ENCODE data around the gene COL4A5.
A peak's percentile ranks its signal among the peaks of the same experiment; 100 is the strongest.

Gene COL4A5

GRCh38 chrX:108664701-108665100 is 225.1 kb downstream of the COL4A5 start:
- Histone ChIP-seq H3K27me3 (replicated peaks; ENCODE audit: control insufficient read depth, insufficient read depth, low read length) (peaks cover 9% of the 10 kb centered on the region), H3K9me3 (ENCODE audit: control insufficient read depth, low read length) (peaks cover 4% of the 10 kb centered on the region), H3K9ac (ENCODE audit: low read length) (no peak overlapping the region), H3K4me3 (ENCODE audit: low read length) (no peak overlapping the region), H3K4me1 (ENCODE audit: control insufficient read depth, insufficient read depth, low read length) (no peaks in the 10 kb centered on the region), H3K36me3 (ENCODE audit: control insufficient read depth, insufficient read depth, low read length, severe bottlenecking) (no peaks in the 10 kb centered on the region)
- no peak for DNase-seq (ENCODE audit: low read depth)

GRCh38 chrX:108666101-108666500 is 226.5 kb downstream of the COL4A5 start:
- Histone ChIP-seq H3K27me3 (replicated peaks; ENCODE audit: control insufficient read depth, insufficient read depth, low read length) (peaks cover 9% of the 10 kb centered on the region), H3K4me3 (ENCODE audit: low read length) (no peak overlapping the region)
- no peak for DNase-seq (ENCODE audit: low read depth)

GRCh38 chrX:108671526-108671925 is 231.9 kb downstream of the COL4A5 start:
- Histone ChIP-seq H3K27me3 (replicated peaks; ENCODE audit: control insufficient read depth, insufficient read depth, low read length) (peaks cover 6% of the 10 kb centered on the region), H3K4me1 (ENCODE audit: control insufficient read depth, insufficient read depth, low read length) (no peaks in the 10 kb centered on the region), H3K36me3 (ENCODE audit: control insufficient read depth, insufficient read depth, low read length, severe bottlenecking) (no peaks in the 10 kb centered on the region), H3K9ac (ENCODE audit: low read length) (no peak overlapping the region), H3K9me3 (ENCODE audit: control insufficient read depth, low read length) (no peaks in the 10 kb centered on the region), H3K4me3 (ENCODE audit: low read length) (no peak overlapping the region)
- DNase-seq (ENCODE audit: low read depth) = no peak

More at GRCh38 chrX:108666101-108666500, 226.5 kb downstream of the COL4A5 start:
- Histone ChIP-seq H3K4me1 (ENCODE audit: control insufficient read depth, insufficient read depth, low read length) (no peaks in the 10 kb centered on the region), H3K9ac (ENCODE audit: low read length) (no peak overlapping the region), H3K9me3 (ENCODE audit: control insufficient read depth, low read length) (peaks cover 4% of the 10 kb centered on the region), H3K36me3 (ENCODE audit: control insufficient read depth, insufficient read depth, low read length, severe bottlenecking) (no peaks in the 10 kb centered on the region)

GRCh38 chrX:108696690-108697089 is 257.1 kb downstream of the COL4A5 start:
- H3K36me3 ChIP-seq (ENCODE audit: control insufficient read depth, insufficient read depth, low read length, severe bottlenecking) = no peaks in the 10 kb centered on the region
- H3K4me3 ChIP-seq (ENCODE audit: low read length) = no peak overlapping the region
- DNase-seq (ENCODE audit: low read depth) = peak; percentile 2
- H3K27me3 ChIP-seq (replicated peaks; ENCODE audit: control insufficient read depth, insufficient read depth, low read length) = peaks cover 15% of the 10 kb centered on the region
- no peaks in the 10 kb centered on the region for H3K9me3 ChIP-seq (ENCODE audit: control insufficient read depth, low read length)
- H3K9ac ChIP-seq (ENCODE audit: low read length) = no peak overlapping the region
- no peaks in the 10 kb centered on the region for H3K4me1 ChIP-seq (ENCODE audit: control insufficient read depth, insufficient read depth, low read length)

- Histone ChIP-seq H3K27me3 (replicated peaks; ENCODE audit: control insufficient read depth, insufficient read depth, low read length) (peaks cover 13% of the 10 kb centered on the region), H3K36me3 (ENCODE audit: control insufficient read depth, insufficient read depth, low read length, severe bottlenecking) (no peaks in the 10 kb centered on the region), H3K4me3 (ENCODE audit: low read length) (no peak overlapping the region), H3K4me1 (ENCODE audit: control insufficient read depth, insufficient read depth, low read length) (no peaks in the 10 kb centered on the region), H3K9ac (ENCODE audit: low read length) (no peak overlapping the region), H3K9me3 (ENCODE audit: control insufficient read depth, low read length) (no peaks in the 10 kb centered on the region)
- DNase-seq (ENCODE audit: low read depth) = peak; percentile 45
These were observed 259.7 kb downstream of the COL4A5 start for GRCh38 chrX:108699368-108699767.

DNA sequence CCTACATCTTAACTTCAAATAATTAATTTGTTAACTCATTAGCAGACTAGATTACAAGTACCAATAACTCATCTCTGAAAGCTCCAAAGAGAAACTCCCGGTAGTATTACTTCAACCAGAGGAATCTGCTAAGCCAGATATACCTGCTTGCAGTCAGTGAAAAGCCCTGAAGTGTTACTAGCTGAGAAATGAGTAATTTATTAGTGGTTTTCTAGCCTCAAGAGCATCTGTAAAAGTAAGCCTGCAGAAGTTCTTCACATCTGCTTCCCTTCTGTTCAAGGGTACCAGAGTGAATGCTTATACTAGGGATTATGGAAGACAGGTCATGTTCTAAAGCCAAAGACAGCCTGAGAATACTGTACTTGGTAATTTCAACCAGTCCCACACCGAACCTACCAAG is 262.0 kb downstream of the COL4A5 start:
- no peak for DNase-seq (ENCODE audit: low read depth)
- Histone ChIP-seq H3K4me1 (ENCODE audit: control insufficient read depth, insufficient read depth, low read length) (peaks cover 3% of the 10 kb centered on the region), H3K36me3 (ENCODE audit: control insufficient read depth, insufficient read depth, low read length, severe bottlenecking) (no peaks in the 10 kb centered on the region), H3K9ac (ENCODE audit: low read length) (no peak overlapping the region), H3K9me3 (ENCODE audit: control insufficient read depth, low read length) (no peaks in the 10 kb centered on the region), H3K4me3 (ENCODE audit: low read length) (no peak overlapping the region), H3K27me3 (replicated peaks; ENCODE audit: control insufficient read depth, insufficient read depth, low read length) (peaks cover 23% of the 10 kb centered on the region)

DNA sequence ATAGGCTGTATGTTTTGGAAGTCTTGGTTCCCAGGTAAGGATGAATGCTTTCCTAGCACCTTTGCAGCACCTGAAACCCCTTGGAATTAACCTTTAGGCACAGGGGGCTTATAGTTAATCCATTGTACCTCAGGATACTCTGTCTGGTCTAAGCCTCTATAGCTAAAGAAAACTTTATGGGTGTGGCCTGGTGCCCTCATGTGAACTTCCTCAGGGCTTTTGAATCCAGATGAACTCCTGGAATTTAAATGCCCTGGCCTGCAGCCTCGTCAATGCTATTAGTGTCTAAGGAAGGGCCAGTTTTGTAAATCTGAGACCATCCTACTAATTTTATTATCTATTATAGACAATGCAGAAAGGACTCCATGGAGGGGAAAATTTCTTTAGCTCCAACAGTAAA is 262.9 kb downstream of the COL4A5 start:
- no peak overlapping the region for H3K9ac ChIP-seq (ENCODE audit: low read length)
- DNase-seq (ENCODE audit: low read depth) = no peak
- no peaks in the 10 kb centered on the region for H3K36me3 ChIP-seq (ENCODE audit: control insufficient read depth, insufficient read depth, low read length, severe bottlenecking)
- H3K27me3 ChIP-seq (replicated peaks; ENCODE audit: control insufficient read depth, insufficient read depth, low read length) = peaks cover 23% of the 10 kb centered on the region
- no peaks in the 10 kb centered on the region for H3K9me3 ChIP-seq (ENCODE audit: control insufficient read depth, low read length)
- no peak overlapping the region for H3K4me3 ChIP-seq (ENCODE audit: low read length)
- peaks cover 3% of the 10 kb centered on the region for H3K4me1 ChIP-seq (ENCODE audit: control insufficient read depth, insufficient read depth, low read length)

- H3K9me3 ChIP-seq (ENCODE audit: control insufficient read depth, low read length) = peaks cover under 1% of the 10 kb centered on the region
- peaks cover 21% of the 10 kb centered on the region for H3K27me3 ChIP-seq (replicated peaks; ENCODE audit: control insufficient read depth, insufficient read depth, low read length)
- H3K9ac ChIP-seq (ENCODE audit: low read length) = no peak overlapping the region
- H3K4me3 ChIP-seq (ENCODE audit: low read length) = no peak overlapping the region
- peaks cover 3% of the 10 kb centered on the region for H3K4me1 ChIP-seq (ENCODE audit: control insufficient read depth, insufficient read depth, low read length)
- DNase-seq (ENCODE audit: low read depth) = no peak
- no peaks in the 10 kb centered on the region for H3K36me3 ChIP-seq (ENCODE audit: control insufficient read depth, insufficient read depth, low read length, severe bottlenecking)
These were observed 265.2 kb downstream of the COL4A5 start for GRCh38 chrX:108704839-108705238.

DNA sequence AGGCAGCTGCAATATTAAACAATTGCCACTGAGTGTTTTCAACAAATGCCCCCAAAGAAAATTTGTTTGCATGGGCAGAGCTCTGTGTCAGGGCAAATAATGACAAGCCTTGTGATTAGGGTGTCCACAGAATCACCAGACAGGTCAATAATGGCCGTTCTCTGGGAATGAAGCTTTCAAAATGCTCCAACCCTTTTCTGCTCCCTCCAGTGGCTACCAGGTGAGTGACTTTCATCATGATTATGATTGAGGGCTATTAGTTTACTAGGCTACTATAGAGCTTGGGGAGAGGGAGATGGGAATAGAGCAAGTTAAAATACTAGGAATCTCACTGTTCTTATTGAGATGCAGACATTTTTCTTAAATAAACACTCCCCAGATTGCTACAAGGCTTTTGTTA is 273.2 kb downstream of the COL4A5 start:
- H3K9ac ChIP-seq (ENCODE audit: low read length) = no peak overlapping the region
- H3K4me1 ChIP-seq (ENCODE audit: control insufficient read depth, insufficient read depth, low read length) = no peaks in the 10 kb centered on the region
- peaks cover 39% of the 10 kb centered on the region for H3K9me3 ChIP-seq (ENCODE audit: control insufficient read depth, low read length)
- H3K27me3 ChIP-seq (replicated peaks; ENCODE audit: control insufficient read depth, insufficient read depth, low read length) = no peaks in the 10 kb centered on the region
- DNase-seq (ENCODE audit: low read depth) = no peak
- H3K36me3 ChIP-seq (ENCODE audit: control insufficient read depth, insufficient read depth, low read length, severe bottlenecking) = no peaks in the 10 kb centered on the region
- no peak overlapping the region for H3K4me3 ChIP-seq (ENCODE audit: low read length)

GRCh38 chrX:108722561-108722960 is 282.9 kb downstream of the COL4A5 start:
- H3K9me3 ChIP-seq (ENCODE audit: control insufficient read depth, low read length) = no peaks in the 10 kb centered on the region
- no peak overlapping the region for H3K9ac ChIP-seq (ENCODE audit: low read length)
- H3K36me3 ChIP-seq (ENCODE audit: control insufficient read depth, insufficient read depth, low read length, severe bottlenecking) = no peaks in the 10 kb centered on the region
- DNase-seq (ENCODE audit: low read depth) = no peak
- no peaks in the 10 kb centered on the region for H3K4me1 ChIP-seq (ENCODE audit: control insufficient read depth, insufficient read depth, low read length)
- no peak overlapping the region for H3K4me3 ChIP-seq (ENCODE audit: low read length)
- H3K27me3 ChIP-seq (replicated peaks; ENCODE audit: control insufficient read depth, insufficient read depth, low read length) = peaks cover 52% of the 10 kb centered on the region

GRCh38 chrX:108726748-108727147 is 287.1 kb downstream of the COL4A5 start:
- no peak overlapping the region for H3K9ac ChIP-seq (ENCODE audit: low read length)
- no peaks in the 10 kb centered on the region for H3K9me3 ChIP-seq (ENCODE audit: control insufficient read depth, low read length)
- H3K4me3 ChIP-seq (ENCODE audit: low read length) = no peak overlapping the region
- no peak for DNase-seq (ENCODE audit: low read depth)
- no peaks in the 10 kb centered on the region for H3K4me1 ChIP-seq (ENCODE audit: control insufficient read depth, insufficient read depth, low read length)
- no peaks in the 10 kb centered on the region for H3K36me3 ChIP-seq (ENCODE audit: control insufficient read depth, insufficient read depth, low read length, severe bottlenecking)
- peaks cover 74% of the 10 kb centered on the region for H3K27me3 ChIP-seq (replicated peaks; ENCODE audit: control insufficient read depth, insufficient read depth, low read length)

DNA sequence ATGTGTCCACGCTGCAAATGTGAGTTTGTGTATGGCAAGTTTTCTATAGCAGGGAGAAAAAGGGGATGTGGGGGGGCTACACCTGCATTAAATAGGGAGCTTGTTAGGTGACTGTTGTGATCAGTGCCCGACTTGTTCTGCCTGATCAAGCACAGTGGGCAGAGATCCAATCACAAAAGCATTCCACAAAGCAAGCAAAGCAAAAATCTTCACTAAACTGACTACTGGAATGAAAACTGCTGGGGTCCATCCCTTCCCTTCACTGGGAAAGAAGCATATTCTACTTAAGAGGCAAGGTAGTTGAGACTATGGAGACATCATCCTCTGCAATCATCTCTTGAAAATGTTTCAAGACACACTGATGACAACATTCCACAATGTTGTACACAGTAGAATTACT is 291.5 kb downstream of the COL4A5 start:
- no peak overlapping the region for H3K9ac ChIP-seq (ENCODE audit: low read length)
- DNase-seq (ENCODE audit: low read depth) = no peak
- no peaks in the 10 kb centered on the region for H3K4me1 ChIP-seq (ENCODE audit: control insufficient read depth, insufficient read depth, low read length)
- H3K27me3 ChIP-seq (replicated peaks; ENCODE audit: control insufficient read depth, insufficient read depth, low read length) = peaks cover 77% of the 10 kb centered on the region
- no peaks in the 10 kb centered on the region for H3K36me3 ChIP-seq (ENCODE audit: control insufficient read depth, insufficient read depth, low read length, severe bottlenecking)
- H3K4me3 ChIP-seq (ENCODE audit: low read length) = no peak overlapping the region
- peaks cover 6% of the 10 kb centered on the region for H3K9me3 ChIP-seq (ENCODE audit: control insufficient read depth, low read length)
